ENCODE data around the gene SPAG6. TPM values are rescaled to one million over a fixed set of nuclear protein-coding genes. Genes with fewer than 3 reads are reported as not detected.

The SPAG6 gene
- total and polyA plus RNA-seq, 2 of the 4 experiments (the other 2 are of a cell fraction): not detected

DNA sequence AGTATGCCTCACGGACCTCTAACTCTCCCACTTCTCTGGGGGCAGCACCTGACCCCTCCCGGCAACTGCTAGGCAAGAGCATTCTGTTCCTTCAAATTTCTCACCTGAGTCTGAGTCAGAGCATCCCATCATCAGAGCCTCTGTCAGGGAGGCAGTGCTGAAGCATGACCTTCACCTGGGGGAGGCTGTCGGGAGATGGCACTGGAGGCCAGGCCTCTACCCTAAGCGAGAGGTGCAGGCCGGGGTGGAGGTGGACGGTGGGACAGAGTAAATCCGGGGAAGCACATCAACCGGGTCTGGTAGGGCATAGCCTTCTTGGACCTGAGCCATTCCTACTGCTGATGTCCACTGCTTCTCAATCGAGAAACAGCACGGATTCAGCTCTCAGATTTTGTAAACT is 90.4 kb downstream of the SPAG6 start:
- intact Hi-C loops (cut with micrococcal nuclease) (loop anchor here (2.0 to 5.0 kb wide), 3 partner anchors 95 to 552 kb away; no protein-coding TSS in a partner anchor), in situ Hi-C loops (cut with MboI; ENCODE audit: low sequenced_read_pairs) (loop anchor here (25.0 kb wide), 1 partner anchor 923 kb away; no protein-coding TSS in a partner anchor), dilution Hi-C loops (cut with HindIII; ENCODE audit: low sequenced_read_pairs, unreplicated experiment) (no loop called here)
- H3K4ac ChIP-seq (ENCODE audit: low read depth, low read length): peak overlapping the region; percentile 46; the same call in 1 of the 2 replicates
- H2BK20ac ChIP-seq (ENCODE audit: low read depth, low read length): peak overlapping the region; percentile 1
- no peak overlapping the region for H4K8ac ChIP-seq (ENCODE audit: low read depth in 2 of 2, low read length in 2 of 2)
- no TSS peak for BruUV-seq (replicated peaks)
- peaks cover 11% of the 10 kb centered on the region for H3K9me1 ChIP-seq (ENCODE audit: insufficient read depth, low read length)
- H3K4me2 ChIP-seq (ENCODE audit: low read depth, low read length): peak overlapping the region; percentile 11; the same call in 1 of the 2 replicates
- H3K79me1 ChIP-seq (ENCODE audit: low read depth in 1 of 2, low read length in 2 of 2): peaks cover 10 to 20% of the 10 kb centered on the region in 2 experiments
- H2AK5ac ChIP-seq (ENCODE audit: low read depth, low read length): peak overlapping the region; percentile 41
- peak overlapping the region; percentile 35; the same call in 1 of the 2 replicates for H3K23ac ChIP-seq (ENCODE audit: low read depth, low read length)
- DNase-seq (no peak), ATAC-seq (ENCODE audit: low read depth) (no peak)
- no peak overlapping the region for H2AFZ ChIP-seq (replicated peaks; ENCODE audit: low read length, poor library complexity)
- no peaks in the 10 kb centered on the region for H3K9me3 ChIP-seq (ENCODE audit: control insufficient read depth, insufficient read depth, low read length)
- no peak overlapping the region for H3K9ac ChIP-seq (ENCODE audit: low read depth, low read length)
- H2BK15ac ChIP-seq (ENCODE audit: low read depth, low read length): peak overlapping the region; percentile 49; the same call in 2 of the 3 replicates
- 100% methylated on average over 2 of the region's 10 CpGs; no CpG with 5 or more reads in 1 of the 2 experiments for WGBS, 2 experiments (ENCODE audit: extremely low coverage in 2 of 2, insufficient read length in 1 of 2)
- H2BK5ac ChIP-seq (ENCODE audit: low read depth, low read length, poor library complexity, severe bottlenecking): peak overlapping the region; percentile 13
- no peaks in the 10 kb centered on the region for H3K27me3 ChIP-seq (ENCODE audit: control insufficient read depth, insufficient read depth, low read length)
- peak overlapping the region; percentile 75 for H2BK120ac ChIP-seq (ENCODE audit: low read depth, low read length)
- H3K14ac ChIP-seq (replicated peaks; ENCODE audit: low read depth, low read length): 0 out of 2 replicates have a peak overlapping the region, but pooled peaks have one; percentile 10
- TF ChIP-seq RCOR1 (IDR thresholded peaks at IDR 0.05; ENCODE audit: insufficient replicate concordance, low read length) (no peak), CHD1 (IDR thresholded peaks at IDR 0.05; ENCODE audit: low read depth, low read length) (no peak), CEBPB (IDR thresholded peaks at IDR 0.05; ENCODE audit: low read depth, low read length) (no peak), USF2 (IDR thresholded peaks at IDR 0.05; ENCODE audit: low read depth, low read length) (no peak), MXI1 (IDR thresholded peaks at IDR 0.05; ENCODE audit: borderline replicate concordance, low read depth, low read length) (no peak), RFX5 (IDR thresholded peaks at IDR 0.05; ENCODE audit: low read depth, low read length) (no peak), SMC3 (IDR thresholded peaks at IDR 0.05; ENCODE audit: low read depth, low read length) (no peak), POLR2A (IDR thresholded peaks at IDR 0.05; ENCODE audit: low read depth, low read length) (no peak), NFE2L2 (IDR thresholded peaks at IDR 0.05; ENCODE audit: low read depth, low read length) (no peak), BHLHE40 (IDR thresholded peaks at IDR 0.05; ENCODE audit: low read depth, low read length) (no peak), FOS (IDR thresholded peaks at IDR 0.05; ENCODE audit: low read depth, low read length) (no peak), RAD21 (IDR thresholded peaks at IDR 0.05; ENCODE audit: low read length) (no peak), MAFK (IDR thresholded peaks at IDR 0.05; ENCODE audit: low read depth, low read length) (no peak), MAZ (IDR thresholded peaks at IDR 0.05; ENCODE audit: borderline replicate concordance, low read depth, low read length) (no peak)
- TF ChIP-seq, protein P1, sequence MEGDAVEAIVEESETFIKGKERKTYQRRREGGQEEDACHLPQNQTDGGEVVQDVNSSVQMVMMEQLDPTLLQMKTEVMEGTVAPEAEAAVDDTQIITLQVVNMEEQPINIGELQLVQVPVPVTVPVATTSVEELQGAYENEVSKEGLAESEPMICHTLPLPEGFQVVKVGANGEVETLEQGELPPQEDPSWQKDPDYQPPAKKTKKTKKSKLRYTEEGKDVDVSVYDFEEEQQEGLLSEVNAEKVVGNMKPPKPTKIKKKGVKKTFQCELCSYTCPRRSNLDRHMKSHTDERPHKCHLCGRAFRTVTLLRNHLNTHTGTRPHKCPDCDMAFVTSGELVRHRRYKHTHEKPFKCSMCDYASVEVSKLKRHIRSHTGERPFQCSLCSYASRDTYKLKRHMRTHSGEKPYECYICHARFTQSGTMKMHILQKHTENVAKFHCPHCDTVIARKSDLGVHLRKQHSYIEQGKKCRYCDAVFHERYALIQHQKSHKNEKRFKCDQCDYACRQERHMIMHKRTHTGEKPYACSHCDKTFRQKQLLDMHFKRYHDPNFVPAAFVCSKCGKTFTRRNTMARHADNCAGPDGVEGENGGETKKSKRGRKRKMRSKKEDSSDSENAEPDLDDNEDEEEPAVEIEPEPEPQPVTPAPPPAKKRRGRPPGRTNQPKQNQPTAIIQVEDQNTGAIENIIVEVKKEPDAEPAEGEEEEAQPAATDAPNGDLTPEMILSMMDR (conservative IDR thresholded peaks at IDR 0.05; ENCODE audit: low read depth, low read length): no peak
- TF ChIP-seq, protein P2, sequence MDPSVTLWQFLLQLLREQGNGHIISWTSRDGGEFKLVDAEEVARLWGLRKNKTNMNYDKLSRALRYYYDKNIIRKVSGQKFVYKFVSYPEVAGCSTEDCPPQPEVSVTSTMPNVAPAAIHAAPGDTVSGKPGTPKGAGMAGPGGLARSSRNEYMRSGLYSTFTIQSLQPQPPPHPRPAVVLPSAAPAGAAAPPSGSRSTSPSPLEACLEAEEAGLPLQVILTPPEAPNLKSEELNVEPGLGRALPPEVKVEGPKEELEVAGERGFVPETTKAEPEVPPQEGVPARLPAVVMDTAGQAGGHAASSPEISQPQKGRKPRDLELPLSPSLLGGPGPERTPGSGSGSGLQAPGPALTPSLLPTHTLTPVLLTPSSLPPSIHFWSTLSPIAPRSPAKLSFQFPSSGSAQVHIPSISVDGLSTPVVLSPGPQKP (IDR thresholded peaks at IDR 0.05; ENCODE audit: borderline replicate concordance, low read depth, low read length): no peak
- peaks cover 8% of the 10 kb centered on the region; the same call in 1 of the 2 replicates for H3K4me1 ChIP-seq (ENCODE audit: control insufficient read depth, insufficient read depth, low read length)
- H3K27ac ChIP-seq (ENCODE audit: insufficient read depth, low read length): no peak overlapping the region
- H3K4me3 ChIP-seq (ENCODE audit: insufficient read depth, low read depth, low read length): no peak overlapping the region
- H4K20me1 ChIP-seq (ENCODE audit: insufficient read depth, low read length): no peaks in the 10 kb centered on the region
- H2AK9ac ChIP-seq (replicated peaks; ENCODE audit: low read depth, low read length, poor library complexity): peak overlapping the region; percentile 67
- no peaks in the 10 kb centered on the region for H3K36me3 ChIP-seq (ENCODE audit: control insufficient read depth, insufficient read depth, low read length)
- POLR2A ChIA-PET (ENCODE audit: unreplicated experiment): no interaction called here
- H4K91ac ChIP-seq (ENCODE audit: insufficient read depth, low read depth, low read length): peak overlapping the region; percentile 57
- CTCF ChIA-PET: no interaction called here
- no peak overlapping the region for H3K56ac ChIP-seq (ENCODE audit: extremely low read depth, insufficient read depth, low read length)
- peak overlapping the region; percentile 42 for H3K18ac ChIP-seq (ENCODE audit: low read depth, low read length)
- peak overlapping the region; percentile 44; the same call in 1 of the 2 replicates for H4K5ac ChIP-seq (ENCODE audit: low read depth, low read length)
